ENCODE results near the gene SH3RF2. TPM values are rescaled to one million over a fixed set of nuclear protein-coding genes. Genes with fewer than 3 reads are reported as not detected.
"Not testable (repeated sequence)": the region's sequence is repeated elsewhere in the genome, so short reads cannot be mapped to it uniquely, and the experiment has no call there.

The SH3RF2 gene
- polyA plus RNA-seq, 12 donors = 4.3 to 20.0 (median 7.7) TPM; not detected in 1

DNA sequence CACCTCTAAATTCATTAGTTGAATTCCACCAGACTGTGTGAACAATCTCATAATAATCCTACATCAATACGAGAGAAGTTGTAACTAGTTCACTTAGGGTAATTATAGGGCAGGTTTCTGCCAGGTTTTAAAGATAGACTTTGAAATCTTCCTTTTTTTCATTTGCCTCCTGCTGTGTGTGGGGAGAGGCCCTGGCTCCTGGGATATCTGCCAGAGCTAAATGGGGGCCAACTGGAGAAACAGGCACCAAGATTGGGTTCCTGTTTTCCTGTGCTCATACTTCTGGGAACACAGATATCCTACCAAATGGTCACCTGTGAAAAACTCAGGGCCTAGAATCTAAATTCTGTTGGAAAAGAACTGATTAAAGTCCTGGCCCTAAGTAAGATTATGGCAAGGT, 42.3 kb downstream of the SH3RF2 start:
- DNase-seq = no peak

DNA sequence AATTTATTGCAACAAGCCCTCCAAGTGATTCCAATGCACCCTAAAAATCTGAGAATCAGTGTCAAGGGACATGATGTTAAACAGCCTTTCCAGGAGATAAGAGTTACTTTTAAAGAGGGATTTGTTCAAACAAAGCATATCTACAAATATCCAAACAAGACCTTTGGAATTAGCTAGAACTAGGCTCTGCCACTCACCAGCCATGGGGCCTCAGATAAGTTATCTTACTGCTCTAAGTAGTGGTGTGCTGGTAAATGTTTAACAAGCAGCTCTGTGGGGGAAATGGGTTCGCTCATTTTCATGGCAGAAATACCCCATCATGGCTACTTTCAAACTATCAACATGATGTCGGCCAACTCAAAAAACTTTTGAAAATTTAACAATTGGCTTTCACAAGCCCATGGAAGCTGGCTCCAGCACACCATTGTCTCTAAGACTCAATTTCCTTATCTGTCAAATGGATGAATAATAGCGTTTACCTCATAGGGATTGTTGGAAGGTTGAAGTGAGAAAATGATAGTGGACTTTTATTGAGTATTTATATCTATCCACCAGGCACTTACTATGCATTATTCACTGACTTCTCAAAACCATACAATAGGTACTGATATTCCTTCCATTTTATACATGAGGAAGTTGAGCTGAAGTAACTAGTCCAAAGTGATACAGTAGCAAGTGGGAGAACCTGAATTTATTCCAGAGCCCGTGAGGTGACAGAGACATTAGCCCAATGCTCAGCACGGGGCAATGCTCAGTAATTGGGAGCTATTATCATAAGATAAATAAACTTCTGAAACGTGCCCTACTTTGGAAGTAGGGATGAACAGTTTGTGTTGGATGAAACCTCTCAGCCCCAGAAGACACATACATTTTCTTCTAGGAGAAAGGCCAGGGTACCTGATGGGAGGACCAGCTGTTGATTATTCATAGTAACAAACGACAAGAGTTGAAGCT, 43.2 kb downstream of the SH3RF2 start:
- DNase-seq = no peak

DNA sequence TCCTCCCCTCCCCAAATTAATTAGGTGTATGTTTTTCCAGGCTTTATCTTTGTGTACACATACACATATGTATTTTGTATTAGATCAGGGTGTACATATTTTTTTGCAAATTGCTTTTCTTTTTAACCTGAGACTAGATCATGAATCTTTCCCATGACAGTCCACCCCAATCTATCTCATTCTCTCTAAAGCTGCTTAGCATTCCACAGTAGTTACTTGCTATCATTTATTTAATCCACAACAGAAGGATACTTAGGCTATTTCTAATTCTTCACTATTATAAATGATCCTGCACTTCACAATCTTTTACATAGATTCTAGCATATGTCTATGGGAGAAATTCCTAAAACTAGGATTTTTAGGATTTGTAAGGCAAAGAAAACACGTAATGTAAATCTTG, 43.9 kb downstream of the SH3RF2 start:
- no peak for DNase-seq

DNA sequence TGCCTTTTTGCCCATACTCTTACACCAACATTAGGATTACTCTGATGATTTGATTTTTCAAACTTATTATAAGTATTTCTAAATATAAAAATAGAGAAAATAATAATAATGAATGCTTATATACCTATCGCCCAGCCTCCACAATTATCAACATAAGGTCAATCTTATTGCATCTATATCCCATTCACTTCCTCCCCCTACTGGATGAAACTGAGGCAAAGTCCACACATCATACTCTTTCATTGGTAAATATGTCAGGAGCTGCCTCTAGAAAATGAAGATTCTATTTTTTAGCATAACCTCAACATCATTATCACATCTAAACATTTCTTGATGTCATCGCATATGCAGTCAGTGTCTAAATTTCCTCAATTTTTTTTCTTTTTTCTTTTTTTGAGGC, 44.3 kb downstream of the SH3RF2 start:
- DNase-seq = no peak

DNA sequence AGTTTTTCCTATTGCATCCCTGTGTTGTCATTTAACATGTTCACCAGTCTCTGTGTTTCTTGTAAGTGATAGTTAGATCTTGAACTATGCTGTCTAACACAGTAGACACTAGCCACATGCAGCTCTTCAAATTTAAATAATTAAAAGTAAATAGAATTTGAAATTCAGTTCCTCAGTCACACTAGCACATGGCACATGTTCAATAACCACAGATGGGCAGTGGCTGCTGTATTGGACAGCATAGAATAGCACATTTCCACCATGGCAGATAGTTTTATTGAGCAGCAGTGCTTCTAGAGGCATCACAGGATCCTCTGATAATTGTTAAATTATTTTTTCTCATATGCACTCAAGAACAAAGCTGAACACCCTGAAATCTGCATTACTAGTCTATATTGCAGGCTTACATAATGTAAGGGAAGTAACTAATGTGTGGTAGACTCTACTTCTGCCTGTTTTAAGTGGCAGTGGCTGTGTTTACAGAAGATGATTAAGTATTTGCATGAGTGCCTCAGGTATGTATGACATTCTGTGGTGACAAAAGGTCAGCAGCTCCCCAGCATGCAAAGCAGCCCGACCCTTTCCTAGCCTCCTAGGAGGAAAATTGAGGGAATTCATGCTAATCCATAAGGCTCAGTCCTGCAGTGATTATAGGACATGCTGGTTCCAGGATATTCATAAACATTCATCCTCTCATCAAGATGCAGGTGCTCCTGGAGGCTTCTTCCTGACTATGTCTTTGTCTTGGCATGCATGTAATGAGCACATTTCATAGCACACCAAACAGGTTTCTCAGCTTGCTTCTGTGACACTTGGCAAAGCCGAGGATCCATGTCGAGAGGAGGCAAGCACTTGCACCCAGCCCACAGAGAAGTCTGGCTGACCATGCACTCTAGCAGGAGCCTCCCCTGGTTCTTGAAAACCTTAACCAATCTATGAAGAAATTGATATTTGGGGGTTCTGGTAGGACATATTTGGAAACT, 45.5 kb downstream of the SH3RF2 start:
- DNase-seq = no peak

DNA sequence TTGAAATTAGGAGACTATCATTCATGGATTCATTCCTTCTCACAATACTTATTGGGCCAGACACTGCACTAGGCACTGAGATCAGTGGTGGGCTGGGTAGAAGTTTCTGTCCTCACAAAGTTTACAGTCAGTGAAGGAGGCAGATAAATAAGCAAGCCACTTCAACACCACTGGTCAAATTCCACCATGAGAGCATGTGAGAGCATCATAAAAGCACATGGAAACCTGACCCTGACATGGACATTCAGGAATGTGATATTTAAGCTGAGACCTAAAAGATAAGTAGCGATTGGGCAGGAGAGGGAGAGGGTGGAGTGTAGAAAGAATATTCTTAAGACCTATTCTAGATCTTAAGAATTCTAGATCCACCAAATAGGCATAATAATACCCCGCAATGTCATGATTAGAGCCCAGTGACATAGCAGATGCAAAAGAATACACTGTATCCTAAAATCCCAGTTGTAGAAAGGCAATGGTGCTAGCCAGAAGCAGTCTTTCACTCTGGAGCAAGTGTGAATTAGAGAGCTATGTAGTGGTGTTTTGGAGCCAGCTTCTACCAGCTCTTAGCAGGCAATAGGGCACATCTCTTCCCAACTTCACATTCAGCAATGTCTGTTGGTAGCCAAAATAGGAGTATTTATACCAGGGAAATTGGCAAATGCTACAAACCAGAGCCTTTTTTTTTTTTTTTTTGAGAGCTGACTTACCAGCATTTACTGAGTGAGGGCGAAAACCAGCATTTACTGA, 46.4 kb downstream of the SH3RF2 start:
- no peak for DNase-seq

DNA sequence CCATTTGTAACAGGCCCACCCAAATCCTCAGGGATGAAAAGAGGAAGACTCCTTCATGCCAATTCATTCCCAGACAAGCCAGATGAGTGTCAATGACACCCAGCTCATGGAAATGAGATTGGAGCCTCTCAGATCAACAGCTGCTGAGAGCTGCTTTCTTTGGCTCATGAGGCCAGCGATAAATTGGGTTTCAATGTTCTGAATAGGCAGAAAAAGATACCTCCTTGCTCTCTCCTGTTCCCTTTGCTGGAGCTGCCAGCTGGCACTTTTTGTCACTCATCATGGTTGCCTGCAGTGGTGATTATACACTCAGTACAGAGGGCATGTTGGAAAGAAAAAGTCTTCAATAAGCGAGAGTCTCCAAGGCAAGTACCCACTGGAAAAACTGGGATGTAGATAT, 47.1 kb downstream of the SH3RF2 start:
- DNase-seq = no peak

DNA sequence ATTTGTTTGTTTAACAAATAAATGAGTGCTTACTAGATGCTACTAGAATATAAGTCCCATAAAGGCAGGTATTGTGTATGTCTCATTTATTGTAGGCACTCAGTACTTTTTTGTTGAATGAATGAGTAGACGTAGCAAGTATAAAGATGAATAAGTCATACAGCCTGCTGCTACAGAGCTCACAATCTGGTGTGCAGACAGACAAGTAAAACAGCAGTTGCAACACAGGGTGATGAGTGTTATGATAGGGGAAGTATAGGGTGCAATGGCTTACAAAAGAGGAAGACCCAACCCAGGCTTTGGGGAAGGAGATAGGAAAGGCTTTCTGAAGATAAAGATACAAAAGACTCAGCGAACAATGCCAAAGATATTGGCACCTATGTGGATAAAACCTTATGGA, 47.7 kb downstream of the SH3RF2 start:
- no peak for DNase-seq

DNA sequence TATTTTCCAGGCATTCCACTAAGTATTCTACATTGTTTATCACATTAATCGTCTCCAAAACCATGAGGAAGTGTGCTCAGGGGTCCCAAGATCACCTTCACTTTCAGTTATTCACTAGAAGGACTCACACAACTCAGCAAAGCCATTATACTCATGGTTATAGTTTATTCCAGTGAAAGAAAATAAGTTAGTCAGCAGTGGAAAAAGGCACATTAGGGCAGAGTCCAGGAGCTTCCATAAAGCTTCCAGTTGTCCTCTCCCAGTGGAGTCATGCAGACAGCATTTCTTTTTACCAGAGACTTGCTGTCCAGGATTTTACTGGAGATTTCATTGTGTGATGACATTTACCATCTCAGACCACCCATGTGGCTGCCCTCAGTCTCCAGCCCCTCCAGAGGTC, 51.5 kb downstream of the SH3RF2 start:
- no peak for DNase-seq

DNA sequence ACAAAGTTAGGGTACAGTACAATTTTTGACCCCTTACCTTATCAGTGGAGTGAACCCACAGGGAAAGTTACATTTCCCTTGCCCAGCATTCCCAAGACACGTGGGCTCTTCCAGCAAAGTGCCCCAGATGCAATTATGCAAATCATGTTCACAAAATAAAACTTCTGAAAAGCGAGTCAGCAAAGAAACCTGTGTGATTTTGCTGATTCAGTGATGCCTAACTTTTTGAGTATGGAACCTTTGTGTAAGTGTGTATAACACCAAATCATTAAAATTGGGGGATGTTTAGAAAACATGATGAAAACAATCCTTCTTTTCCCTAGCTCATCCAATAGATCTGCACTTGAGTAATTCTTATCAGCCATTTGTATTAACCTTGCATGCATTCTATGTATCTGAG, 52.6 kb downstream of the SH3RF2 start:
- DNase-seq = no peak

DNA sequence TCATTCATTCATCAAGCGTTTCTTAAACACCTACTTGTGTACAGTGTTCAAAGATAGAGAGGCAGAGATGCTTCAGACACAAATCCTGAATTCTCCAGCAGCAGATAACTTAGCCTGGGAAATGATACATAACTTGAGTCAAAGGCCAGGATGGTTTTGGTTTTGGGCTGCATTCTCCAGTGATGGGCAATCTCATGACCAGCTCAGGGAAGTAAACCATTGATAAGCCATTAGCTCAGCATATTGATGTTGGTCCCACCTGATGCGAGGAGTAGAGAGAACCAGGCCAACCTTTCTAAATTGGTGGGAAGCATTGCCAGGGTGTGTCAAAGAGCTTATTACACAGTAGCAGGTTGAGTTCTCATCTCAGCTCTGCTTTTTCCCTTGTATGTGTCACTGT, 53.0 kb downstream of the SH3RF2 start:
- no peak for DNase-seq

DNA sequence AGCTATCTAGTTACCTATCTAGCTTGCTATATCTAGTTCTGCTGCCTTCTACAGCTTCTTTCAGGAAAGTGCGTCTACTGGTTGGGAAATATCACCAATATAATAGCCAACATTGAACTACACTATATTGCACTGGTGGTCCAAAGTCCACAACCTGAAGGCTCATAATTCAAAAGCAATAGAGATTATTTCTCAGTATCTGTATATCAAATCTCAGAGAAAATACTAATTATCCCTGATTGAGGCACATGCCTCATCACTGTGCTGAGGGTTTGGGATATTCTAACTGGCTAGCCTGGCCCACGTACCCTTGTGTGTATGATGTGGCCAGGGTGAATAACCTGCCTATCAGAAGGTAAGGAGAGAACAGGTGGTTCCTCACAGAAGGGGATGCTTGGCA, 53.8 kb downstream of the SH3RF2 start:
- no peak for DNase-seq

DNA sequence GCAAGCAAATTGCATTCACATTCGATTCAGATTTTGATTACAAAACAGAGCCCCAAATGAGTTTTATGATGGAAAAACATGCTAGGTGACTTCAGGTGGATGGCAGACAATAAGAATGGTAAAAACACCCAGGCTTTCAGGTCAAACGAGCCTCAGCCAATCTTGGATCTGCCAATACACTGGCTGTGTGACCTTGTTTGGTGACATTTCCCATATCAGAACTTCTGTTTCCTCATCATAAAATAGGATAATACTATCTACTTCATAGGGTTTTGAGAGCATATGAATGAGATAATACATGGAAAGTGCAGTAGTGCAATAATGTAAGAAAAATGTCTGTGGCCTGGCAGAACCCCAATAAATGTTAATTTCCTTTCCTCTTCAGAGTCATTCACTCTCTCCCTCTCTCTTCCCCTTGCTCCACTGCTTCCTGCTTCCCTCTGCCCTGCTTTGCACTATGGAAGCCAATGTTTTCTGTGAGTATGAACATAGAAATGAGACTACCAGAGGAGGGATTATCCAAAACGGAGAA, 54.7 kb downstream of the SH3RF2 start:
- no peak for DNase-seq

DNA sequence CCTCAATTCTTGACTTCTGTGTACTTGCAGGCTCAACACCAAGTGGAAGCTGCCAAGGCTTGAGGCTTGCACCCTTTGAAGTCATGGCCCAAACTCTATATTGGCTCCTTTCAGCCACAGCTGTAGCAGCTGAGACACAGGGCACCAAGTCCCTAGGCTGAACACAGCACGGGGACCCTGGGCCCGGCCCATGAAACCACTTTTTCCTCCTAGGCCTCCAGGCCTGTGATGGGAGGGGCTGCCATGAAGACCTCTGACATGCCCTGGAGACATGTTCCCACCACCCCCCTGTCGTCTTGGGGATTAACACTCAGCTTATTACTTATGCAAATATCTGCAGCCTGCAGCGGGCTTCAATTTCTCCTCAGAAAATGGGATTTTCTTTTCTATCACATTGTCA, 57.2 kb downstream of the SH3RF2 start:
- not testable (repeated sequence) for DNase-seq

DNA sequence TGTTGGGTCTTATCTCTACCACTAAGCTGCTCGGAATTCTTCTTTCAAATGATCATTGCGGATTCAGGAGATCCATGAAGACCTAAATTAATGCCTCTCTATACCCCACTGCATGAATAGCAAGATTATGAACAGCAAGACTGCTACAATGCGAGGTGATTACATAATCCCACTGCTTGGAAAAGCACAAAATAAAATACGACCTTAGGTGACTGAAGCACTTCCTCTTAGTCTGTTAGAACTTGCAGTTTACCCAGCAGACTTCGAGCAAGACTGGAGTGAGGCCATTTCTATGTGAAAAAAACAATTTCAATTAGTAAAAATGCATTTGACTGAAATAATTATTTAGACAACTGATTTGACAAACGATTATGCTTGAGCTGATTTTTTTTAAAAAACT, 59.8 kb downstream of the SH3RF2 start:
- DNase-seq = no peak

DNA sequence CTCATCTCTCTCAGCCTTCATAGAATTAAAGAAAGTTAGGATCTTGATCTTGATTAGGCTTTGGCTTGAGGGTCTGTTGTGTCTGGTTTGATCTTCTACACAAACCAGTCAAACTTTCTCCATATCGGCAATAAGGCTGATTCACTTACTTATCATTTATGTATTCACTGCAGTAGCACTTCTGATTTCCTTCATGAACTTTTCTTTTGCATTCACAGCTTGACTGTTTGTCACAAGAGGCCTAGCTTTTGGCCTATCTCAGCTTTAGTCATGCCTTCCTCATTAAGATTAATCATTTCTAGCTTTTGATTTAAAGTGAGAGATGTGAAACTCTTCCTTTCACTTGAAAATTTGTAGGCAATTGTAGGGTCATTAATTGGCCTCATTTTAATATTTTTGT, 62.8 kb downstream of the SH3RF2 start:
- no peak for DNase-seq

DNA sequence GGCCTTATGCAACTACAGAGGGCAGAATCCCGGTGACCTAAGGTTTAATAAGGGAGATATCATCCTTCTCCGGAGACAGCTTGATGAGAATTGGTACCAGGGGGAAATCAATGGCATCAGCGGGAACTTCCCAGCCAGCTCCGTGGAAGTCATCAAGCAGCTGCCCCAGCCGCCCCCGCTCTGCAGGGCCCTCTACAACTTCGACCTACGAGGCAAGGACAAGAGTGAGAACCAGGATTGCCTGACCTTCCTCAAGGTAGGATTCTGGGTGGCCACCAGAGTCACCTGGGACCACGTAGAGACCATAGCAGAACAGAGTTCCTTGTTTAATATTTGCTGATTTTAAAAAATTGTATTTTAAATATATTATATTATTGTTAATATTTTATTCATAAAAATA, 63.7 kb downstream of the SH3RF2 start:
- DNase-seq = no peak

DNA sequence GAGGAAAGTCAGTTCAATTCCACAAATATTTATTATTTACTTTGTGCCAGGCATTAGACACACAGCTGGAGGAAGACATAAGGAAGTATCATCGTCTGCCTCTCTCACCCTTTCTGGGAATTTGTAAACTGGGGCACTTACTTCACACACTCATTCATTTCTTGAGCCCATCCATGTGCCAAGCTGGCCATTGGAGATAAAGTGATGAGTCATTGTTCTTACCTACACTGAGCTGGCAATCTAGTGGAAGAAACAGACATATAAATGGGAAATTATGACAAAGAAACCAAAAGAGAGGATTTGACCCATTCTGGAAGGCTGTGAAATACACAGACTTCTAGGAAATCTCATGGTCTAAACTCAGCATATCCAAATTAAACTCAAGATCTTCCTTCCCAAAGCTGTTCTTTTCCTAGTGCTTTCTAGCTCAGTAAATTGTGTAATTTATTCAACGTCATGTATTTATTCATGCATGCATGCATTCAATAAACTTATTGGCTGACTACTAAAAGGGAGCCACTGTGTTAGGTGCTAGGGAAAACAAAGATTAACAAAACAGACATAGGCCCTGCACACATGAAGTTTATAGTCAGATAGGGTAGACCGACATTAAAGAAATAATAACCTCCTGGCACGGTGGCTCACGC, 65.3 kb downstream of the SH3RF2 start:
- no peak for DNase-seq

DNA sequence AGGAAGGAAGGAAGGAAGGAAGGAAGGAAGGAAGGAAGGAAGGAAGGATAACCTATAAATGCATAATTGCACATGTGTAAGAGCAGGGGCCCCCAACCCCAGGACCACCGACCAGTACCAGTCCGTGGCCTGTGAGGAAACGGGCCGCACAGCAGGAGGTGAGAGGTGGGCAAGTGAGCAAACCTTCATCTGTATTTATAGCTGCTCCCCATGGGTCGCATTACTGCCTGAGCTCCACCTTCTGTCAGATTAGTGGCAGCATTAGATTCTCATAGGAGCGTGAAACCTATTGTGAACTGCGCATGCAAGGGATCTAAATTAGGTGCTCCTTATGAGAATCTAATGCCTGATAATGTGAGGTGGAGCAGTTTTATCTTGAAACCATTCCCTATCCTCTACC, 66.1 kb downstream of the SH3RF2 start:
- DNase-seq = no peak

DNA sequence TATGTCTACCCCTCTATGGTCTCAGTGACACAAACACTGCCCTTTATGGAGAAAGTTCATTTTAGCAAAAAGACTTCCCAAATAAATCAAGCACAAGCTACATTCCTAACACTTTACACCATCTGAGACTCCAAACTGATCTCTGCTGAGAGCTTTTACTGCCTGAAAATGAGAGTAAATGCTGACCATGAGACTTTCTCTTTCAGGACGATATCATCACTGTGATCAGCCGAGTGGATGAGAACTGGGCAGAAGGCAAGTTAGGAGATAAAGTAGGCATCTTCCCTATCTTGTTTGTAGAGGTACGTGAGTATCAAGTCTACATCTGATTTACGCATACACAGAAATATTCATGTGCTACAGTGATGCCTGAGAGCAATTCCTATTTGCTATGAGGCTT, 67.5 kb downstream of the SH3RF2 start:
- no peak for DNase-seq

DNA sequence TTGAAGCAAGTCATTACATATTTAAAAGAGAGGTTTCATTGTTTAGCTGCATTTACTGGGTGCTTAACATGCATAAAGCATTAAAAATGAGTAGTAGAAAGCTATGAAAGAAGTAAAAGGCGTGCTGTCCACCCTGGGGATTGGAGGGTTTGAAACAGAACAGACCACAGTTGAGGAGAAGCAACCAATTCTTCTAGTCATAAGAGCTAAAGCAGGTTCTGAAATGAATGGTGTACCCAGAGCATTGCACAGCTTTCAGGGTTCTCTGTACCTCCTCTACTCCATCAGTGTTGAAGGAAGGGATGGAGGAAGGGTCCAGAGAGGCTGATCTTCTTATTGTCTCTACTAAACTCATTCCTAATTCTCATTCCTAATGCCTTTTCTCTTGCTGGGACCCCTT, 68.9 kb downstream of the SH3RF2 start:
- no peak for DNase-seq
